GM13977 (cell line): Measurements from ENCODE around the gene EPB41L4A.

Experiments
- DNase-seq: peaks from one replicate; pipeline ENCODE4 v3.0.0; 2012; ENCODE audit warnings: low spot score
- in situ Hi-C: fragments of 300-500 bp; cut with MboI; formaldehyde crosslinking; loops from one replicate; pipeline ENCODE4 v1.12.0; 2022; ENCODE audit warnings: low sequenced_read_pairs, low pct_unique_long_range_greater_than_20kb, mixed read lengths, inconsistent platforms; ENCODE audit not compliant: unreplicated experiment
- TF ChIP-seq, protein P1 (sequence below): IDR thresholded peaks from 2 replicates; pipeline ENCODE4 v1.5.1; 2012; ENCODE audit warnings: mild to moderate bottlenecking, control low read depth; ENCODE audit not compliant: insufficient read depth; ENCODE audit errors: extremely low read depth, missing control alignments

Gene EPB41L4A

DNA sequence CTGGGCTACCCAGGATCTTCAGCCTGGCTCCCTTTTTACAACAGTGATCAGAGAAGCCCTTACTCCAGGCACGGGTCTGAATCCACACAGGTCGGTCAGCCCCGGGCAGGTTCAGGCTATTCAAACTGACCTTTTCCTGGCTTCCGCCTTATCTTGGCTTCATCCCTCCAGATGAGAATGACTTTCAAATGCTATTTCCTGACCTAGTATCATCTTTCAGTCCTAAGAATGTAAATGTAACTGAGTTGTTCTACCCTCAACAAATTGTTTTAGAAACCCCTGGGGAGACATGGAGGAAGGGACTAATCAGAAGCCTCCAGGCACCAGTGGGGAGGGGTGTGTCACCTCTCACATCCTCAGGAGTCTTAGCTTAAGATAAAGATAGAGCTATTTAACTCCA, 213.2 kb downstream of the EPB41L4A start:
- no peak for DNase-seq
- in situ Hi-C loops: no loop called here

GRCh38 chr5:112203229-112203628, 215.8 kb downstream of the EPB41L4A start:
- TF ChIP-seq, protein P1, sequence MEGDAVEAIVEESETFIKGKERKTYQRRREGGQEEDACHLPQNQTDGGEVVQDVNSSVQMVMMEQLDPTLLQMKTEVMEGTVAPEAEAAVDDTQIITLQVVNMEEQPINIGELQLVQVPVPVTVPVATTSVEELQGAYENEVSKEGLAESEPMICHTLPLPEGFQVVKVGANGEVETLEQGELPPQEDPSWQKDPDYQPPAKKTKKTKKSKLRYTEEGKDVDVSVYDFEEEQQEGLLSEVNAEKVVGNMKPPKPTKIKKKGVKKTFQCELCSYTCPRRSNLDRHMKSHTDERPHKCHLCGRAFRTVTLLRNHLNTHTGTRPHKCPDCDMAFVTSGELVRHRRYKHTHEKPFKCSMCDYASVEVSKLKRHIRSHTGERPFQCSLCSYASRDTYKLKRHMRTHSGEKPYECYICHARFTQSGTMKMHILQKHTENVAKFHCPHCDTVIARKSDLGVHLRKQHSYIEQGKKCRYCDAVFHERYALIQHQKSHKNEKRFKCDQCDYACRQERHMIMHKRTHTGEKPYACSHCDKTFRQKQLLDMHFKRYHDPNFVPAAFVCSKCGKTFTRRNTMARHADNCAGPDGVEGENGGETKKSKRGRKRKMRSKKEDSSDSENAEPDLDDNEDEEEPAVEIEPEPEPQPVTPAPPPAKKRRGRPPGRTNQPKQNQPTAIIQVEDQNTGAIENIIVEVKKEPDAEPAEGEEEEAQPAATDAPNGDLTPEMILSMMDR: no peak
- no peak for DNase-seq
- in situ Hi-C loops: no loop called here

More for the DNA sequence above, 213.2 kb downstream of the EPB41L4A start:
- TF ChIP-seq, protein P1: no peak

GRCh38 chr5:112202694-112203093, 216.4 kb downstream of the EPB41L4A start:
- DNase-seq: no peak
- TF ChIP-seq, protein P1: no peak
- in situ Hi-C loops: no loop called here

GRCh38 chr5:112201141-112201540, 217.9 kb downstream of the EPB41L4A start:
- TF ChIP-seq, protein P1: no peak
- no peak for DNase-seq
- in situ Hi-C loops: no loop called here

GRCh38 chr5:112200131-112200530, 218.9 kb downstream of the EPB41L4A start:
- in situ Hi-C loops: no loop called here
- no peak for DNase-seq
- TF ChIP-seq, protein P1: no peak

- in situ Hi-C loops: loop anchor here (25.0 kb wide), 1 partner anchor 216 kb away; the partner anchor contains the start of gene EPB41L4A
- TF ChIP-seq, protein P1: no peak
- DNase-seq: no peak
Observed at GRCh38 chr5:112196584-112196983, 222.5 kb downstream of the EPB41L4A start.

DNA sequence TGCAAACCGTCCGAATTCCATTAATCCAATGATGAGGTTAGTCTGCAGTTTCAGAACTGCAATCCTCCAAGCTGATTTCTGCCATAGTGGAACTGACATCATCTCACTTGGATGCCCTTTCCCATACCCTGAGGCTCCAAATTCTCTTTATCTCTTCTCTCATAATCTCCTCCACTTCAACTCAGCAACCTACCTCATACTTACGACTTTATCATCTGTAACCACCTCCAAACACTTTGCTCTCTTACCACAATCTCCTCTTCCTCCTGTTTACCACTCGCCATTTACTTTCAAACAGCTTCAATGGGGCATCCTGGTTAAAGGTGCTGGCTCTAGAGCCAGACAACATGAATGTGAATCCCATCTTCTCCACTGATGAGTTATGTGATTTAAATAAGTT, 223.2 kb downstream of the EPB41L4A start:
- DNase-seq: no peak
- in situ Hi-C loops: loop anchor here (25.0 kb wide), 1 partner anchor 216 kb away; the partner anchor contains the start of gene EPB41L4A
- TF ChIP-seq, protein P1: no peak
